ENCODE results near the gene STX12. TPM values are rescaled to one million over a fixed set of nuclear protein-coding genes. Genes with fewer than 3 reads are reported as not detected.

STX12 gene
- total and polyA plus RNA-seq, 2 donors from 2014 or later: 27.9 to 49.0 TPM

DNA sequence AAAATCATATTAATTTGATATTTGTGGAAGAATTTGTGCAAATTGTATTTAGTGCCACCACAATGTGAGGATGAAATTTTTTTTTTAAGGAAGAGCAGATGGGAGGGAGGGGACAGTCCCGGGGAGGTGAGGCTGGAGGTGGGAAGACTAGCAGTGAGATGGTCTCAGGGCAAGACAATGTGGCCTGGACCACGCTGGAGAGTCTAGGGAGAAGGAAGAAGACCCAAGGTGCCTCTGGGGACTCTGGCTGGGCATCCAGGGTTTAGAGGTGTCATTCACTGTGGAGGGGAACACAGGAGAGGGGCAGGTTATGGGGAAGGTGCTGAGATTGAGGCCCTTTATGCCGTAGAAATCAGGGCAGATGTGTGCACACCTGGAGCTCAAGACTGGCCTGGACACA is 89.0 kb downstream of the STX12 start:
- H3K27ac ChIP-seq (ENCODE audit: low read depth in 2 of 2, low read length in 2 of 2): no peak overlapping the region
- no peak for FAIRE-seq
- peaks cover 0 to 3% (median 0%) of the 10 kb centered on the region in 3 donors for H3K4me1 ChIP-seq (ENCODE audit: control insufficient read depth in 2 of 3, insufficient read depth in 2 of 3, low read depth in 1 of 3, low read length in 3 of 3)
- no peak for TF ChIP-seq CTCF (IDR thresholded peaks at IDR 0.05; ENCODE audit: borderline replicate concordance, extremely low read depth, insufficient read depth)
- no peak overlapping the region for H3K9ac ChIP-seq (ENCODE audit: low read length in 3 of 3)
- DNase-seq: peak in 1 of 5 donors; percentile 56
- intact Hi-C loops (cut with DNase I): no loop called here
- H3K4me3 ChIP-seq (ENCODE audit: low read length in 3 of 3): no peak overlapping the region
- no peaks in the 10 kb centered on the region for H3K9me3 ChIP-seq (ENCODE audit: control insufficient read depth in 2 of 3, insufficient read depth in 1 of 3, low read length in 3 of 3)
- no peaks in the 10 kb centered on the region for H3K27me3 ChIP-seq (ENCODE audit: control insufficient read depth, insufficient read depth, low read length)
- no peaks in the 10 kb centered on the region for H3K36me3 ChIP-seq (ENCODE audit: control insufficient read depth in 2 of 3, insufficient read depth in 3 of 3, low read length in 3 of 3)

DNA sequence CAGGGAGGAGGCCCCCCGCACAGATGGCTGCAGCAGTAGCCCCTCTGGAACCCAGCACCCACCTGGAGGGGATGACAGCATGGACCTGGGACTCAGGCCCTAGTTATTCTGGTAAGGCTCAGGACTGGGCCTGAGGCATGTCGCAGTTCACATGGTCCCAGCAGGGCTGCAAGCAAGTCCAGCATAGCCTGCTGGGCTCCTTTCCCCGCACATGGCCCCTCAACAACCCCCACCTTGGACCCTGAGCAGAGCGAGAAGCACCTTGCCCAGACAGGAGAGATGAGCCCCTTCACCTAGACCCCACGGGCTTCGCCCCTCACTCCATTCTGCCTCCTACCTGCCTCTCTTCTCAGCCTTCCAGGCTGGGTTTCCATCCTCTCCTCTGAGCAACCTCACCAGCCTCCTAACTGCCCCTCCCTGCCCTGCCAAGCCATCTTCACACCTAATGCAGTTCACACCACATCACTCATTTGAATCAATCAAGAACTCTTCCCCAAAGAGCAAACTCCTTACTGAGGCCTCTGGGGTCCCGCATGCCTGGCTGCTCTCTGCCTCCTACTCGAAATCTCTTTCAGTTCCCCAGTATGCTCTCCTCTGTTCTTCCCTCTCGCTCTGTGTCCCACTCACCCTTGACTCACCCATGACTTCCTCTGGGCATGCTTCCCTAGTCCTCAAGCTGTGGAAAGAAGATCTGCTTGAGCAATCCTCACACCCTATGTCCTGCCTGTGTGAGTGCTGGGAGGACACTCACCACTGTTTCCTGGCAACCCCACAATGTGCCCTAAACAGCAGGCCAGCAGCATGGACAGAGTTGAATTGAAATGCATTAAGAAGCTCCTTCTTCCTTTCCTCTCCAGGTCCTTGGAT is 89.9 kb downstream of the STX12 start:
- FAIRE-seq (no peak), DNase-seq (peak; percentile 68 to 92 (median 86))
- Histone ChIP-seq H3K27me3 (ENCODE audit: control insufficient read depth, insufficient read depth, low read length) (no peaks in the 10 kb centered on the region), H3K36me3 (ENCODE audit: control insufficient read depth in 2 of 3, insufficient read depth in 3 of 3, low read length in 3 of 3) (no peaks in the 10 kb centered on the region), H3K9ac (ENCODE audit: low read length in 3 of 3) (no peak overlapping the region), H3K4me3 (ENCODE audit: low read length in 3 of 3) (no peak overlapping the region), H3K4me1 (ENCODE audit: control insufficient read depth in 2 of 3, insufficient read depth in 2 of 3, low read depth in 1 of 3, low read length in 3 of 3) (peaks cover 0 to 3% (median 0%) of the 10 kb centered on the region in 3 donors), H3K9me3 (ENCODE audit: control insufficient read depth in 2 of 3, insufficient read depth in 1 of 3, low read length in 3 of 3) (no peaks in the 10 kb centered on the region), H3K27ac (ENCODE audit: low read depth in 2 of 2, low read length in 2 of 2) (peak overlapping the region in 1 of 2 donors; percentile 17)
- TF ChIP-seq CTCF (IDR thresholded peaks at IDR 0.05; ENCODE audit: borderline replicate concordance, extremely low read depth, insufficient read depth): no peak
- intact Hi-C loops (cut with DNase I): no loop called here

- intact Hi-C loops (cut with DNase I): no loop called here
- TF ChIP-seq CTCF (IDR thresholded peaks at IDR 0.05; ENCODE audit: borderline replicate concordance, extremely low read depth, insufficient read depth): no peak
- H3K9ac ChIP-seq (ENCODE audit: low read length in 3 of 3): no peak overlapping the region
- no peak overlapping the region for H3K27ac ChIP-seq (ENCODE audit: low read depth in 2 of 2, low read length in 2 of 2)
- FAIRE-seq (no peak), DNase-seq (peak in 1 of 5 donors; percentile 54)
- H3K36me3 ChIP-seq (ENCODE audit: control insufficient read depth in 2 of 3, insufficient read depth in 3 of 3, low read length in 3 of 3): no peaks in the 10 kb centered on the region
- no peaks in the 10 kb centered on the region for H3K9me3 ChIP-seq (ENCODE audit: control insufficient read depth in 2 of 3, insufficient read depth in 1 of 3, low read length in 3 of 3)
- peaks cover 0 to 3% (median 0%) of the 10 kb centered on the region in 3 donors for H3K4me1 ChIP-seq (ENCODE audit: control insufficient read depth in 2 of 3, insufficient read depth in 2 of 3, low read depth in 1 of 3, low read length in 3 of 3)
- no peaks in the 10 kb centered on the region for H3K27me3 ChIP-seq (ENCODE audit: control insufficient read depth, insufficient read depth, low read length)
- H3K4me3 ChIP-seq (ENCODE audit: low read length in 3 of 3): no peak overlapping the region
These were observed 90.5 kb downstream of the STX12 start for GRCh38 chr1:27863538-27863915.
